Measurements from ENCODE around the gene NAV1. TPM values are rescaled to one million over a fixed set of nuclear protein-coding genes. Genes with fewer than 3 reads are reported as not detected.

Gene NAV1
- total and polyA plus RNA-seq, 9 of the 15 experiments (the other 6 are each of a cell fraction or from before 2014, with no cell fraction given) = 0.91 to 16.8 (median 3.2) TPM

GRCh38 chr1:201528631-201529252, 10.2 kb upstream of the NAV1 start:
- 5% methylated on average over 3 of the region's 3 CpGs for WGBS (ENCODE audit: insufficient coverage, low coverage, missing lambda C conversion rate)
- Histone ChIP-seq H3K4me2 (ENCODE audit: insufficient read depth, low read length) (no peak overlapping the region), H4K20me1 (replicated peaks; ENCODE audit: control insufficient read depth, insufficient read depth, low read length) (no peaks in the 10 kb centered on the region), H3K4me1 (replicated peaks in 1 of 2; ENCODE audit: control insufficient read depth in 2 of 2, insufficient read depth in 2 of 2, low read length in 2 of 2) (peaks cover 0 to 3% of the 10 kb centered on the region in 2 experiments; a peak in 2 of 5 replicates), H3K9me3 (replicated peaks; ENCODE audit: control insufficient read depth, insufficient read depth, low read depth, low read length) (no peaks in the 10 kb centered on the region), H3K27me3 (ENCODE audit: control insufficient read depth in 2 of 2, insufficient read depth in 2 of 2, low read length in 2 of 2) (peaks cover 0 to 6% of the 10 kb centered on the region in 2 experiments; a peak in 1 of 5 replicates), H3K27ac (ENCODE audit: extremely low read depth, low read depth, low read length) (no peak overlapping the region), H2AFZ (ENCODE audit: low read depth, low read length) (no peak overlapping the region), H3K36me3 (ENCODE audit: control insufficient read depth, insufficient read depth, low read length) (no peaks in the 10 kb centered on the region), H3K9me1 (ENCODE audit: control insufficient read depth, insufficient read depth, low read length) (no peaks in the 10 kb centered on the region), H3K79me2 (ENCODE audit: control insufficient read depth, insufficient read depth, low read length) (no peaks in the 10 kb centered on the region), H3K9ac (ENCODE audit: insufficient read depth in 1 of 2, low read depth in 2 of 2, low read length in 2 of 2) (no peak overlapping the region), H3K4me3 (no peak overlapping the region)
- ChIA-PET CTCF (ENCODE audit: low intra/inter-chr PET ratio) (no interaction called here), POLR2A (interaction anchor here (0.6 to 0.7 kb wide), 2 partner anchors 220 to 439 kb away, joined by 3 read pairs; no protein-coding TSS in a partner anchor)
- intact Hi-C loops (cut with micrococcal nuclease) = no loop called here
- in situ Hi-C loops (cut with MboI) = no loop called here
- no TSS peak for BruUV-seq (replicated peaks)
- ATAC-seq (no peak), DNase-seq (ENCODE audit: extremely low read depth in 1 of 4, low spot score in 3 of 4) (no peak), FAIRE-seq (no peak)
- TF ChIP-seq RBM25 (IDR thresholded peaks at IDR 0.05; ENCODE audit: low read depth, low read length, severe bottlenecking) (peak; percentile 29), NFE2 (IDR thresholded peaks at IDR 0.05; ENCODE audit: low read depth) (peak; percentile 42; the same call in 1 of the 2 replicates), NR2F6 (CRISPR knock-in tag; IDR thresholded peaks at IDR 0.05) (no peak), C11orf30 (IDR thresholded peaks at IDR 0.05; ENCODE audit: low read depth) (peak; percentile 70), ZNF134 (CRISPR knock-in tag; conservative IDR thresholded peaks at IDR 0.05) (peak; percentile 99), CC2D1A (IDR thresholded peaks at IDR 0.05) (no peak), FOXM1 (IDR thresholded peaks at IDR 0.05; ENCODE audit: low read depth) (peak; percentile 64), FOXM1 (CRISPR knock-in tag; IDR thresholded peaks at IDR 0.05; ENCODE audit: low read depth) (no peak)
- TF ChIP-seq, protein P1, sequence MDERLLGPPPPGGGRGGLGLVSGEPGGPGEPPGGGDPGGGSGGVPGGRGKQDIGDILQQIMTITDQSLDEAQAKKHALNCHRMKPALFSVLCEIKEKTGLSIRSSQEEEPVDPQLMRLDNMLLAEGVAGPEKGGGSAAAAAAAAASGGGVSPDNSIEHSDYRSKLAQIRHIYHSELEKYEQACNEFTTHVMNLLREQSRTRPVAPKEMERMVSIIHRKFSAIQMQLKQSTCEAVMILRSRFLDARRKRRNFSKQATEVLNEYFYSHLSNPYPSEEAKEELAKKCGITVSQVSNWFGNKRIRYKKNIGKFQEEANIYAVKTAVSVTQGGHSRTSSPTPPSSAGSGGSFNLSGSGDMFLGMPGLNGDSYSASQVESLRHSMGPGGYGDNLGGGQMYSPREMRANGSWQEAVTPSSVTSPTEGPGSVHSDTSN (CRISPR knock-in tag; IDR thresholded peaks at IDR 0.05; ENCODE audit: low read depth) = no peak
- TF ChIP-seq, protein P1 (tag; conservative IDR thresholded peaks at IDR 0.05; ENCODE audit: low read depth) = 0 out of 2 replicates have a peak, but pooled peaks have one; percentile 17

Measured in K562 (cell line).